Measurements from ENCODE around the gene KLF11.
"Not testable (repeated sequence)": the region's sequence is repeated elsewhere in the genome, so short reads cannot be mapped to it uniquely, and the experiment has no call there.

Gene KLF11

DNA sequence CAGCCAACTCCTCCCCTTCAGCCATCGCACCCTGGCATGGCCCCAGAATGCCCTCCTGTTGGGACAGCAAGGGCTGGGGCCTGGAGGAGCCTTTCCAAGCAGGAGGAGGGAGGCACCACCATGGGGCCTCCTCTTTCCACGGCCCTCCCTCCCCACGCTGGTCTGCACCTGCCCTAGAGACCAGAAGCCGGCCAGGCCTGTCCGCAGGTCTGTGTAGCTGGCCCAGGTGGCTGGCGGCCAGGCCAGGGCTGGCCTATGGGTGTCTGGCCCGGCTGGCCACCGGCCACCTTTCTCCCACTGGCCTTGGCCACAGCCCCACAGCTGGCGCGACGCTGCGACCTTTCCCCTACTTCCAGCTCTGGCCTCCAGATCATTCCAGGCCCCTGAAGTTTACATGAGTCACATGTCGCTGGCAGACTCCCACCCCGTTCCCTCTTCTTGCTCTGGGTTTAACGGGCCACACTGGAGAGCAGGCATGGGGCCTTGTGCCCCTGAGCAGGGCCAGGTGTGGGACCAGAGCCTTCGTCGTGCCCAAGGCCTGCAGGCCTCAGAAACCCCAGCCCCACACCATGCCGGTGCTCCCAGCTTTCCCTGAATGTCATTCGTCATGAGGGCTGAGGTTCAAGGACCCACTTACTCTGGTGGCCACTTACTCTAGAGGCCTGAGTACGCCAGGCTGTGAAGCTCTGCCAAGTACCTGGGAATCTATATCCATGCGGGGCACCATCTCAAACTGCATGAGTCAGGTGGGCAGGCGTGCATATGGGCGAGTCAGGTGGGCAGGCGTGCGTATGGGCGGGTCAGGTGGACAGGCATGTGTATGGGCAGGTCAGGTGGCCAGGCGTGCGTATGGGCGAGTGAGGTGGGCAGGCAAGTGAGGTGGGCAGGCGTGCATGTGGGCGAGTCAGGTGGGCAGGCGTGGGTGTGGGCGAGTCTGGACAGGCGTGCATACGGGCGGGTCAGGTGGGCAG lies 33.3 kb upstream of the KLF11 start:
- no peak for DNase-seq

DNA sequence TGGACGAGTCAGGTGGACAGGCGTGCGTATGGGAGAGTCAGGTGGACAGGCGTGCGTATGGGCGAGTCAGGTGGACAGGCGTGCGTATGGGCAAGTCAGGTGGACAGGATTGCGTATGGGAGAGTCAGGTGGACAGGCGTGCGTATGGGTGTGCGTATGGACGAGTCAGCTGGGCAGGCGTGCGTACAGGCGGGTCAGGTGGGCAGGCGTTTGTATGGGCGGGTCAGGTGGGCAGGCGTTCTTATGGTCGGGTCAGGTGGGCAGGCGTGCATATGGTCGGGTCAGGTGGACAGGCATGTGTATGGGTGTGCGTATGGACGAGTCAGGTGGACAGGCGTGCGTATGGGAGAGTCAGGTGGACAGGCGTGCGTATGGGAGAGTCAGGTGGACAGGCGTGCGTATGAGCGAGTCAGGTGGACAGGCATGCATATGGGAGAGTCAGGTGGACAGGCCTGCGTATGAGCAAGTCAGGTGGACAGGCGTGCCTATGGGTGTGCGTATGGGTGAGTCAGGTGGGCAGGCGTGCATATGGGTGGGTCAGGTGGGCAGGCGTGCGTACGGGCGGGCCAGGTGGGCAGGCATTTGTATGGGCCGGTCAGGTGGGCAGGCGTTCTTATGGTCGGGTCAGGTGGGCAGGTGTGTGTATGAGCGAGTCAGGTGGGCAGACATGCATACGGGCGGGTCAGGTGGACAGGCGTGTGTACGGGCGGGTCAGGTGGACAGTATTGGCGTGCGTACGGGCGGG lies 32.3 kb upstream of the KLF11 start:
- not testable (repeated sequence) for DNase-seq

DNA sequence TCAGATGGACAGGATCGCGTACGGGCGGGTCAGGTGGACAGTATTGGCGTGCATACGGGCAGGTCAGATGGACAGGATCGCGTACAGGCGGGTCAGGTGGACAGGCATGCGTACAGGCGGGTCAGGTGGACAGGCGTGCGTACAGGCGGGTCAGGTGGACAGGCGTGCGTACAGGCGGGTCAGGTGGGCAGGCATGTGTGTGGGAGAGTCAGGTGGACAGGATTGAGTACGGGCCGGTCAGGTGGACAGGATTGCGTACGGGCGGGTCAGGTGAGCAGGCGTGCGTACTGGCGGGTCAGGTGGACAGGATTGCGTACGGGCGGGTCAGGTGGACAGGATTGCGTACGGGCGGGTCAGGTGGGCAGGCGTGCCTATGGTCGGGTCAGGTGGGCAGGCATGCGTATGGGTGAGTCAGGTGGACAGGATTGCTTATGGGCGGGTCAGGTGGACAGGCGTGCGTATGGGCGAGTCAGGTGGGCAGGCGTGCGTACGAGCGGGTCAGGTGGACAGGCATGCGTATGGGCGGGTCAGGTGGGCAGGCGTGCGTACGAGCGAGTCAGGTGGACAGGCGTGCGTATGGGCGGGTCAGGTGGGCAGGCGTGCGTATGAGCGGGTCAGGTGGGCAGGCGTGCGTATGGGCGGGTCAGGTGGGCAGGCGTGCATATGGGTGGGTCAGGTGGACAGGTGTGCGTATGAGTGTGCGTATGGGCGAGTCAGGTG lies 31.6 kb upstream of the KLF11 start:
- DNase-seq: not testable (repeated sequence)

DNA sequence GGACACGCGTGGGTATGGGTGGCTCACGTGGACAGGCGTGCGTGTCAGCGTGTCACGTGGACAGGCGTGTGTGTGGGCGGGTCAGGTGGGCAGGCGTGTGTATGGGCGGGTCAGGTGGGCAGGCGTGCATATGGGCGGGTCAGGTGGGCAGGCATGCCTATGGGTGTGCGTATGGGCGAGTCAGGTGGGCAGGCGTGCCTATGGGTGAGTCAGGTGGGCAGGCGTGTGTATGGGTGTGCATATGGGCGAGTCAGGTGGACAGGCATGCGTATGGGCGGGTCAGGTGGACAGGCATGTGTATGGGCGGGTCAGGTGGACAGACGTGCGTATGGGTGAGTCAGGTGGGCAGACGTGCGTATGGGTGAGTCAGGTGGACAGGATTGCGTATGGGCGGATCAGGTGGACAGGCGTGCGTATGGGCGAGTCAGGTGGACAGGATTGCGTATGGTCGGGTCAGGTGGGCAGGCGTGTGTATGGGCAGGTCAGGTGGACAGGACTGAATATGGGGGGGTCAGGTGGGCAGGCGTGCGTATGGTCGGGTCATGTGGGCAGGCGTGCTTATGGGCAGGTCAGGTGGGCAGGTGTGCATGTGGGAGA lies 30.9 kb upstream of the KLF11 start:
- not testable (repeated sequence) for DNase-seq

DNA sequence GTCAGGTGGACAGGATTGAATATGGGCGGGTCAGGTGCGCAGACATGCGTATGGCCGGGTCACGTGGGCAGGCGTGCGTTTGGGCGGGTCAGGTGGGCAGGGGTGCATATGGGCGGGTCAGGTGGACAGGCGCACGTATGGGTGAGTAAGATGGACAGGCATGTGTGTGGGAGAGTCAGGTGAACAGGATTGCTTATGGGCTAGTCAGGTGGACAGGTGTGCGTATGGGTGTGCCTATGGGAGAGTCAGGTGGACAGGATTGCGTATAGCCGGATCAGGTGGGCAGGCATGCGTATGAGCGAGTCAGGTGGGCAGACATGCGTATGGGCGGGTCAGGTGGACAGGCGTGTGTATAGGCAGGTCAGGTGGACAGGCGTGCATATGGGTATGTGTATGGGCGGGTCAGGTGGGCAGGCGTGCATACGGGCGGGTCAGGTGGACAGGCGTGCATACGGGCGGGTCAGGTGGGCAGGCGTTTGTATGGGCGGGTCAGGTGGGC lies 30.3 kb upstream of the KLF11 start:
- DNase-seq: no peak

DNA sequence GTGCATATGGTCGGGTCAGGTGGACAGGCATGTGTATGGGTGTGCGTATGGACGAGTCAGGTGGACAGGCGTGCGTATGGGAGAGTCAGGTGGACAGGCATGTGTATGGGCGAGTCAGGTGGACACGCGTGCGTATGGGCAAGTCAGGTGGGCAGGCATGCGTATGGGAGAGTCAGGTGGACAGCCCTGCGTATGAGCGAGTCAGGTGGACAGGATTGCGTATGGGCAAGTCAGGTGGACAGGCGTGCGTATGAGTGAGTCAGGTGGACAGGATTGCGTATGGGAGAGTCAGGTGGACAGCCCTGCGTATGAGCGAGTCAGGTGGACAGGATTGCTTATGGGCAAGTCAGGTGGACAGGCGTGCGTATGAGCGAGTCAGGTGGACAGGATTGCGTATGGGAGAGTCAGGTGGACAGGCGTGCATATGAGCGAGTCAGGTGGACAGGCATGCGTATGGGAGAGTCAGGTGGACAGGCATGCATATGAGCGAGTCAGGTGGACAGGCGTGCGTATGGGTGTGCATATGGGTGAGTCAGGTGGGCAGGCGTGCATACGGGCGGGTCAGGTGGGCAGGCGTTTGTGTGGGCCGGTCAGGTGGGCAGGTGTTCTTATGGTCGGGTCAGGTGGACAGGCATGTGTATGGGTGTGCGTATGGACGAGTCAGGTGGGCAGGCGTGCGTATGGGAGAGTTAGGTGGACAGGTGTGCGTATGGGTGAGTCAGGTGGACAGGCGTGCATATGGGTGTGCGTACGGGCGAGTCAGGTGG lies 29.5 kb upstream of the KLF11 start:
- not testable (repeated sequence) for DNase-seq

DNA sequence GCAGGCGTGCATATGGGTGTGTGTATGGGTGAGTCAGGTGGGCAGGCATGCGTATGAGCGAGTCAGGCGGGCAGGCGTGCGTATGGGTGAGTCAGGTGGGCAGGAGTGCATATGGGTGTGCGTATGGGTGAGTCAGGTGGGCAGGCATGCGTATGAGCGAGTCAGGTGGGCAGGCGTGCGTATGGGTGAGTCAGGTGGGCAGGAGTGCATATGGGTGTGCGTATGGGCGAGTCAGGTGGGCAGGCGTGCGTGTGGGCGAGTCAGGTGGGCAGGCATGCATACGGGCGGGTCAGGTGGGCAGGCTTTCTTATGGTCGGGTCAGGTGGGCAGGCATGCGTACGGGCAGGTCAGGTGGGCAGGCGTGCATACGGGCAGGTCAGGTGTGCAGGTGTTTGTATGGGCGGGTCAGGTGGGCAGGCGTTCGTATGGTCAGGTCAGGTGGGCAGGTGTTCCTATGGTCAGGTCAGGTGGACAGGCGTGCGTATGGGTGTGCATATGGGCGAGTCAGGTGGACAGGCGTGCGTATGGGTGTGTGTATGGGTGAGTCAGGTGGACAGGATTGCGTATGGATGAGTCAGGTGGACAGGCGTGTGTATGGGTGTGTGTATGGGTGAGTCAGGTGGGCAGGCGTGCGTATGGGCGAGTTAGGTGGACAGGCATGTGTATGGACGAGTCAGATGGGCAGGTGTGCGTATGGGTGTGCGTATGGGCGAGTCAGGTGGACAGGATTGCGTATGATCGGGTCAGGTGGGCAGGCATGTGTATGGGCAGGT lies 28.7 kb upstream of the KLF11 start:
- DNase-seq: no peak

GRCh38 chr2:10015376-10015989 lies 27.9 kb upstream of the KLF11 start:
- not testable (repeated sequence) for DNase-seq

DNA sequence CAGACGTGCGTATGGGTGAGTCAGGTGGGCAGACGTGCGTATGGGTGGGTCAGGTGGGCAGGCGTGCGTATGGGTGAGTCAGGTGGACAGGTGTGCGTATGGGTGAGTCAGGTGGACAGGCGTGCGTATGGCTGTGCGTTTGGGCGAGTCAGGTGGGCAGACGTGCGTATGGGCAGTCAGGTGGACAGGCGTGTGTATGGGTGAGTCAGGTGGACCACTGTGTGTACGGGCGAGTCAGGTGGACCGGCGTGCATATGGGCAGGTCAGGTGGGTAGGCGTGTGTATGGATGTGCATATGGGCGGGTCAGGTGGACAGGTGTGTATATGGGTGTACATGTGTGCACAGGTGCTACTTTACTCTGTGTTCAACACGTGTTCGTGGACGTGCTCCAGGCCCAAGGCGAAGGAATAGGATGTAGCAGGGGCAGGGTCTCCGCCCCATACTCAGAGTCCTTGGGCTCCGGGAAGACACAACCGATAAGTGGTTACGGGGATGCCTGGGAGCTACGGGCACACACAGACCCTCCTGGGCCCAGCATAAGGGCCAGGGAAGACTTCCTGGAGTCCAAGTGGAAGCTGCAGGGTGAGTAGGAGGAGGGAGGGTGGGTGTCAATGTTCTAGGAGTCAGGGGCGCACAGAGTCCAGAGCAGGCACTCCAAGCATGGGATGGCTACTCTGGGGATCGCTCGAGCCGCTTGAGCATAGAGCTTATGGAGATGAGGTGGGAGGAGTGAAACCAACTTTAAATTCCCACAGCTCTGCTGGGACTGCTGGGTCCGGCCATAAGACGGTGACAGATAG lies 27.1 kb upstream of the KLF11 start:
- DNase-seq: no peak

- no peak for DNase-seq
Measured at GRCh38 chr2:10016802-10017258, 26.5 kb upstream of the KLF11 start.

GRCh38 chr2:10017313-10017941 lies 25.9 kb upstream of the KLF11 start:
- no peak for DNase-seq

GRCh38 chr2:10019174-10019573 lies 24.2 kb upstream of the KLF11 start:
- DNase-seq: no peak

- no peak for DNase-seq
Measured at GRCh38 chr2:10019602-10020400, 23.5 kb upstream of the KLF11 start.

GRCh38 chr2:10022041-10022421 lies 21.3 kb upstream of the KLF11 start:
- DNase-seq: no peak

DNA sequence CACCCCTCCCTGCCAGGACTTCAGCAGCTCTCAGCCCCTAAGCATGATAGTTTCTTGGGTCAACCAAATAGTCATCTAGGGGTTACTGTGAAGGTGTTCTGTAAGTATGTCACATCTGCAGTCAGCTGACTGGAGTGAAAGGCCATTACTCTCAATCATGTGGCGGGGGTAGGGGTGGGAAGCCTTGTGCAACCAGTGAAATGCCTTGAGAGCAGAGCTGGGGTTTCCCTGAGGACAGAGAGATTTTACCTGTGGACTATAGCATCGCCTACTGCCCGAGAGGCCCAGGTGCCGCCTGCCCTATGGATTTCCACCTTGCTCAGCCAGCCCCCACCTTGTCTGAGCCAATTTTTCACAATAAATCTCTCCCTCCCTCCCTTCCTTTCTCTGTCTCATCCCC lies 20.9 kb upstream of the KLF11 start:
- no peak for DNase-seq

DNA sequence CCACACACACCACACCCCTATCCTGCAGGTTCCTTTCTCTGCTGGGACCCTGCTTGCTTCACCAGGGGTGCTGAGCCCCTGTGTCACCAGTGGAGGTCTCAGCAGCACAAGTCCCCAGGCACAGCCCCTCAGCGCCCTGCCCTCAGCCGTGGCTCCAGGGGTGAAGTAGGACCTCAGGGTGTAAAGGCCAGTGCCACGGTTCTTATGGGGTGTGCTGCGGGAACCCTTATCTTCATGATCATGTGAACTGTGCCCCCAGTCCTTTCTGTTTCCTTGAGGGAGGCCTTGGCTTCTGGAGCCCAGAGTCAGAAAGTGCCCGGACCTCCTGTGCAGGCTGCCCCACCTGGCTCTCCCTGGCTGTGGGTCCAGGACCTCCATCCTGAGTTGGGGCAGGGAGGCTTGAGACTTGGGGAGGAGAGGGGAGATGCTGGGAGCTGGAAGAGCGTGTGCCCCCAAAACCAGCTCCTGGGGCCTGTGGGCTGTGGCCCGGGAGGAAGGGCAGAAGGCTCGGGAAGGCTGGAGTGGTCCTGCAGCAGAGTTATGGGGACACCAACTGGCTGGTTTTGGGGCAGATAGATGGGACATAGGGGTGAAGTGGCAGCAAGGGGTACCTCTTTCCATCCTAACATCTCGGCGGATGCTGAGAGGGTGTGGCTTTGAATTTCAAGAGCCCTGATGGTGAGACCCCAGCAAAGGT lies 20.2 kb upstream of the KLF11 start:
- DNase-seq: no peak

GRCh38 chr2:10026940-10027569 lies 16.3 kb upstream of the KLF11 start:
- DNase-seq: no peak

Measured in activated T-cell treated with anti-CD3 and anti-CD28 coated beads, Interleukin-2, amount 50 U/mL, for 48 hours (primary cell).